HL-60/S4 (cell line): ENCODE results near the gene RHBDL1.

Experiments used
- in situ Hi-C: fragments of 300-500 bp; cut with MboI; formaldehyde crosslinking; loops from 2 replicates; pipeline ENCODE4 v1.14.3; 2022; ENCODE audit warnings: low sequenced_read_pairs

The RHBDL1 gene

DNA sequence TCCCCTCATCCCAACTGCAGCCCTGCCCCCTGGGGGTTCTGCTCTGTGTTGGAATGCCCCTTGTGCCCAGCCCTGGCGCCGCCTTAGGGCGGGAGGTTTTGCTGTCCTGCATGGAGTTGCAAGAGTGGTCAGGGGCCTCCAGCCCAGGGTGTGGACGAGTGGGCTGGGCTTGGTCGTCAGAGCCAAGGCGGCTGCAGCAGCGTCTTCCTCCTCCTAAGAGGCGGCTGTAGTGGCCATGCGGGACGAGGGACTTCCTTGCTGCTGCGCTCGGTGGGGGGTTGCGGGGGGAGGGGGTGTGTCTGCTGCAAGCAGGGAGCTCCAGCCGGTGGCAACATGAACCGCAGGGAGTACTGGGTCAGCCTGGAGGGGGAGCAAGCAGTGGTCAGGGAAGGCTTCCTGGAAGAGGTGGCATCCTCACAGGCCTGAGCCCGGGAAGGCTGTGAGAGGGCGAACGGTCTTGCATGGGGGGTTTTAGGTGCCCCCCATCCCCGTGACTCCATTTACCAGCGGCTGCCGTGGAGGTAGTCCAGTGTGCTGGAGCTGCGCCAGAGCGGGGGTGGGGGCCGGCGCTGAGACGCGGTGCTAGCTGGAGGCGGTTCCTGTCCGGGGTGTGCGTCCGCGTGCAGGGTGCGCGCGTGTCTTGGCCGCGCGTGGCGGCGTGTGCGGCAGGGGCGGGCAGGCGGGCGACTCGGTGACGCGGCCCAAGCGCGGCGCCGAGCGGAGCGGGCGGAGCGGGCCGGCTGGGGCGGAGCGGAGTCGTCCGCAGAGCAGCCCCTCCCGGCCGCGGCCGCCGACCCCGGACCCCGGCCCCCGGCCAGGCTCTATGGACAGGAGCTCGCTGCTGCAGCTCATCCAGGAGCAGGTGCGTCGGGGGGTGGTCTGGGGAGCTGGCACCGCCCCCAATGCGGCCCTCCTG lies at the start of gene RHBDL1:
Gene RHBDL1, plus strand, starts transcription at position 704 of the 916 bp plus-strand sequence. Its CDS starts 120 bp downstream, at position 824.
- in situ Hi-C loops = no loop called here

DNA sequence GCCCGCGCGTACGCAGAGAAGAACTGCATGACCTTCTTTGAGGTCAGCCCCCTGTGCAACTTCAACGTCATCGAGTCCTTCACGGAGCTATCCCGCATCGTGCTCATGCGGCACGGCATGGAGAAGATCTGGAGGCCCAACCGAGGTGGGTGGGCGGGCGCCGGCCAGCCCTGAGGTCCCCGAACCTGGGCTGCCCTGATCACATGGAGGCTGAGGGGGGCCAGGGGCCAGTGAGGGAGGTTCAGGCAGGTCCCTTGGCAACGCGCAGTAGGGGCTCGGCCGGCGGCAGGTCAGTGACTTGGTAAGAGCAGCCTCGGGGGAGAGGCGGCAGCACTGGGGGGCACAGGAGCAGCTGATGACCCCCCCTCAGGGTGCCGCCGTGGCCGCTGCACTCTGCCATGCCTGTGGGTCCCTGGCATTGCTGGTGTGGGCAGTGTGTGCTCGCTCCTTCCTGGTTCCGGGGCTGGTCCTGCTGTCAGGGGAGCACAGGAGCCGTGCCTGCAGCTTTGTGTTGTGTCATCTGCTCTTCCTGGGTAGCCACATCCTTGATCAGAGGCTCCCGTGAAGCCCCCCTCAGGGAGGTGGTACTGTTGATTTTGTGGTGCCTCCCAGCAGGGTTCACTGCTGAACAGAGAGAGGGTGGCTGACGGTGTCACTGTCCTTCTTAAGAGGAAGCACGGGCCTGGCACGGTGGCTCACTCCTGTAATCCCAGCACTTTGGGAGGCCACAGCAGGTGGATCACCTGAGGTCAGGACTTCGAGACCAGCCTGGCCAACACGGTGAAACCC lies 49.3 kb upstream of the RHBDL1 start:
- in situ Hi-C loops = no loop called here

DNA sequence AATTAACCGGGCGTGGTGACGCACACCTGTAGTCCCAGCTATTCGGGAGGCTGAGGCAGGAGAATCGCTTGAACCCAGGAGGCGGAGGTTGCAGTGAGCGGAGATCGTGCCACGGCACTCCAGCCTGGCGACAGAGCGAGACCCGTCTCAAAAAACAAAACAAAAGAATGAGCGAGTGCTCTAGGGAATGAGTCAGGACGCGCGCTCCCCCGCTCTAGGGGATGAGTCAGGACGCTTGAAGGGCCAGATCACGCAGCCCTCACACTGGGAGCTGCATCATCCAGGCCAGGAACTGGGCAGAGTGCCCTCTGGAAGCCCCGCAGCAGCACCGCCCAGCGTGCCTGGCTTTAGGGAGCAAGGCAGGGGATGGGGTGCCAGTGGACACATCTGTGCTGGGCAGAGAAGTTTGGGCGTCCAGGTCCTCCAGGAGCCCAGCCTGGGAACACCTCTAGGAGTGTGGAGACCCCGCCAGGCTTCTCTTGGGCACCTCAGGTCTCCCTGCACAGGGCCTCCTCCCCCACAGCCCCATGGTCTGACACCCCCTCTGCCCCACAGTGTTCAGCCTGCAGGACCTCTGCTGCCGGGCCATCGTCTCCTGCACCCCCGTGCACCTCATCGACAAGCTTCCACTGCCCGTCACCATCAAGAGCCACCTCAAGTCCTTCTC lies 48.6 kb upstream of the RHBDL1 start:
- in situ Hi-C loops = no loop called here

DNA sequence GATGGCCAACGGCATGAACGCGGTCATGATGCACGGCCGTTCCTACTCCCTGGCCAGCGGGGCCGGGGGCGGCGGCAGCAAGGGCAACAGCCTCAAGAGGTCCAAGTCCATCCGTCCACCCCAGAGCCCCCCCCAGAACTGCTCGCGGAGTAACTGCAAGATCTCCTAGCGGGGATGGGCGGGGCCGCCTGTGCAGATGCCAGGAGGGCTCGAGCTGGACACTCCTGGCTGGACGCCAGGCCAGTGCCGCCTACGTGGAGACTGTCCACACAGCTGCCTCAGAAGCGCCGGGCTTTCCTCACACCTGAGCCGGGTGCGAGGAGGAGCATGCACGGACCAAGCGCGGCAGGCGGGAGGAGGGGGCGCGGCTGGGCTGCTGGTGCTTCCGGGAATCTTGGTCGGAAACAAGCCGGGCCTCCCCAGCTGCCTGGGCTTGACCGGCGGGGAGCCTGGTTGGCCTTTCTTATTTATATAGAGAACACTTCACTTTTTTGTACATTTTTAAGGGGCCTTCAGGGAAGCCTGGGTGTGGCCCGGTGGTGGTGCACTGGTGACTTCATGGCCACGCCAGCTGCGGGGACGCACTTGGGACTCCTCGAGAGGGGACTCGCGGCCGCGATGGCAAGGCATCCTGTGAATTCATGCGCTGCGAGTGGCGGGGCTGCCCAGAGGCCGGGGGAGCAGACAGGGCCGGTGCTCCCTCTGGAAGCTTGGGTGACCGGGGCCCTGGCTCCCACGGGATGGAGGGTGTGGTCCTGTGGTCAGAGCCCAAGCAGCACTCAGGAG lies 47.8 kb upstream of the RHBDL1 start:
- in situ Hi-C loops = no loop called here

DNA sequence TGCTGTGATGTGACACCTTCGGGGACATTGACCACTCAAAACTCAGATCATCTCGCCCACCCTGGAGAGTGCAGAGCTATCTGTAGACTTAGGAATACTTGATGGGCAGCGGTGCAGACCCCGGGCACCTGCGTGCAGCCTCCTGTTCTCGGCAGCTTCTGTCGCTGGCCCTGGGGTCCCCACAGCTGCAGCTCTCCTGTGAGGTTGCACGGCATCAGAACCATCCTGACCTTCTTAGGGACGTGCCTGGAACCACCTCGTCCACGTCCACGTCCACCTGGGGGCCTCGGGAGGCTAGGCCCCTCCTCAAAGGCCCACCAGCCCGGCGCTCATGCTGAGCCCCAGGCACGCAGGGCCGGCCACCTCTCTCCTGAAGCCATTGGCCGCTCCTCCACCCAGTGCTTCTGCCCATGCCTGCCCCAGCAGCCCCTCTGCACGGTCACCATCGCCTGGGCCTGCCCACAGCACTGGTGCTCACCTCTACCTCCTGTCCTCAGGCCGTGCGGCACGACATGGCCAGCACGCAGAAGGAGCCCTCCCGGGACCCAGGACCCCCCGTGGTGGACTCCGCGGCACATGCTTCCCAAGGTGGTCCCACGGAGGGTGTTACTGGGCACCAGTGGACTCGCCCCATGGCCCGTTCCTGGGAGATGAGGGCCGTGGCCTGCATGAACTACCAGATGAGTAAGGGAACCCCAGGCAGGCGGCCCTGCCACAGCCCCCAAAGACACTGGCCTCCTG lies 47.0 kb upstream of the RHBDL1 start:
- in situ Hi-C loops = no loop called here

DNA sequence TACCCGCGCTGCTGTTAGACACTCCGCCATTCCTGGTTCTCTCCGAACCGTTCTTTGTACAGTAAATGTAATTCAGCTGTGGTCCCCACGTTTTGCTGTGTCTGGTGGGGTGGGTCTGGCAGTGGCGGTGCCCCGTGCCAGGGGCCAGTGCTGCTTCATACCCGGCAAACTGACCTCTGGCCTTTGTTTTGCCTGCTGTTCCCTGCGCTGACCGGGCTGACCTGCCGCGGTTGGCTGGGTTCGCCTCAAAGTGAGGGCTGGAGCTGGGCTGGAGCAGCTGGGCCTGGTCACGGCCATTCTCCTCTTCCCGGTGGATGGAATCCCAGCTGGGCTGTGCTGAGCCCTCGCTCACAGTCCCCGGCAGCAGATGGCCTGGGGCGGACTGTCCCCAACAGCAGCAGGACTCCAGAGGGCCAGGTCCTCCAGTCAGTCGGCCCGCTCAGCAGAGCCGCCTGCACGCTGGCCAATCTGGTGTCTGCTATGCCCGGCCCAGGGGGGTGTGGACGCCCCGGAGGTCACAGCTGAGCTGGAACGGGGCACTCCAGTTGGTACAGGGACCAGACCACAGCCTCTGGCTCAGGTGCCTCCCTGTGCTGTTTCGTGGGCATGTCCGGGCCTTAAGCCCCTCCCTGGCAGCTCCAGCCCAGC lies 46.2 kb upstream of the RHBDL1 start:
- in situ Hi-C loops = no loop called here

DNA sequence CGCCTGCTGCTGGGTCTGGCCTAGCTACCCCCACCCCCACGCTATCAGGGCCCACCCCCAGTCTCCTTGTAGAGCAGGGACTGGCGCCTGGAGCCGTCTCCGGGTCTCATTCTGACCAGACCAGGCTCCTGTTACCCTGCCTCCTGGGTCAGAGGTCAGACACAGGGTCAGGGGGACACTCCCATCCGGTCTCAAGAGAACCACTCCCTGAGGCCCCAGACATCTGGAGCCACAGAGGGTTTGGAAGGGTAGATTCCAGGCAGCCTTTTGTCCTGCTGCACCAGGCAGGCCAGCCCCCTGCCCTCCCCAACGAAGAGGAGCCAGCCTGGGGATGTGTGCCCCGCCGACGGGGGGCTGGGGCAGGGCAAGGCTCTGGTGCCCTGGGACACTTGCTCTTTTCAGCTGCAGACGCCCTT lies 45.6 kb upstream of the RHBDL1 start:
- in situ Hi-C loops = no loop called here

DNA sequence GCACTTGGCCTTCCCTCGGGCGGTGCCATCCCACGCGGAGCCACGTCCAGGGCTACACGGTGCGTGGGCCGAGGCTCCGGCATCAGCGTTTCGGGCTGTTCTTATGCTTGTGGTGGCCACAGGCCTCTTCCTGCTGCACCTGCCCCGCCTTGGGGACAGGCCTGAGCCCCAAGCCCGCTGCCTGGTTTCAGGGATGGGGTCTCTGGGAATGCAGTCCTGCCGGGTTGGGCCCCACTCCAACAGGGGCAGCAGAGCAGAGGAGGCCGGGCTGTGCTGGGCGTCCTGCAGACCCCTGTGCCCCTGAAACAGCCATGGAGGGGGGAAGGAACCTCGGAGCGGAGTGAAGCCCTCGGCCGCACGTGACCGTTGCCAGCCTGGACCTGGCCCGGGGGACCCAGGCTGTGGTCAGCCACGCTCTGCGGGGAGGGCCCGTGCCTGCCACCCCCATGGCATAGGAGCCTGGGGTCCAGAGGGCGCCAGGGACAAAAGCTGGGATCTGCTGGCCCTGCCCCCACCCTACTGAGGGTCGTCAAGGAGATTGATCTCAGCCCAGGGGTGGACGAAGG lies 45.1 kb upstream of the RHBDL1 start:
- in situ Hi-C loops = no loop called here

DNA sequence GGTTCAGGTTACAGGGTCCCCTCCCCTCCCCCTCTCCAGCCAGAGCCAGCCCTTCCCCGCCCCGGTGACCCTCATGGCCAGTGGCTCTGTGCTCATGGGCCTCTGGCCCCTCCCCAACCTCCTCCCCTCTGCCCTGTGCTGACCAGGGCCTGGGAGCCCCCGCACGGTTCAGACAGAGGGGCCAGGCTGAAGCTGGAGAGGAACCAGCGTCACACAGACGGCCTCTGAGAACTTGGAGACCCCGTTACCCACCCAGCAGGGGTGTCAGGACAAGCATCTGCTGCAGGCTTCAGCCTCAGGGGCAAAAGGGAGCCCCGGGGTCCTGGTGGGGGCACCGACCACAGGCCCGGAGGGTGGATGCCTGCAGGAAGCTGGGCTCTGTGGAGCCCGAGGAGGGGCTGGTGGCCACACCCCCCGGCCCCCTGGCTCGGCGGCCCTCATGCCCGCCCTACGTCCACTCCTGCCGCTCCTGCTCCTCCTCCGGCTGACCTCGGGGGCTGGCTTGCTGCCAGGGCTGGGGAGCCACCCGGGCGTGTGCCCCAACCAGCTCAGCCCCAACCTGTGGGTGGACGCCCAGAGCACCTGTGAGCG lies 44.6 kb upstream of the RHBDL1 start, which contains the start of gene WFIKKN1:
Gene WFIKKN1, plus strand, starts transcription at position 171 of the 591 bp plus-strand sequence. Its CDS starts 269 bp downstream, at position 440.
- in situ Hi-C loops = no loop called here

DNA sequence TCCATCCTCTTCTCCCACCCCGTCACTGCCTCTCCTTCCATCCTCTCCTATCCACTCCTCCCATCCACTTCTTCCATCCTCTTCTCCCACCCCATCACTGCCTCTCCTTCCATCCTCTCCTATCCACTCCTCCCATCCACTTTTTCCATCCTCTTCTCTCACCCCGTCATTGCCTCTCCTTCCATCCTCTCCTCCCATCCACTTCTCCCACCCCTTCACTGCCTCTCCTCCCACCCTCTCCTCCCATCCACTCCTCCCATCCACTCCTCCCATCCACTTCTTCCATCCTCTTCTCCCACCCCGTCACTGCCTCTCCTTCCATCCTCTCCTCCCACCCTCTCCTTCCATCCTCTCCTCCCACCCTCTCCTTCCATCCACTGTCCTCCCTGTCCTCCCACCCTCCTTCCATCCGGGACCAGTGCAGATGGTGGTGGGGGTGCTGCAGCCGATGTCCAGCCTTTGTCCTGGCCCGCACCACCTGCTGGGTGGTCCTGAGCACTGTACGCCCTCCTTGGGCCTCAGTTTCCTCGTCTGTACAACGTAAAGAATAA lies 43.6 kb upstream of the RHBDL1 start:
- in situ Hi-C loops = no loop called here

DNA sequence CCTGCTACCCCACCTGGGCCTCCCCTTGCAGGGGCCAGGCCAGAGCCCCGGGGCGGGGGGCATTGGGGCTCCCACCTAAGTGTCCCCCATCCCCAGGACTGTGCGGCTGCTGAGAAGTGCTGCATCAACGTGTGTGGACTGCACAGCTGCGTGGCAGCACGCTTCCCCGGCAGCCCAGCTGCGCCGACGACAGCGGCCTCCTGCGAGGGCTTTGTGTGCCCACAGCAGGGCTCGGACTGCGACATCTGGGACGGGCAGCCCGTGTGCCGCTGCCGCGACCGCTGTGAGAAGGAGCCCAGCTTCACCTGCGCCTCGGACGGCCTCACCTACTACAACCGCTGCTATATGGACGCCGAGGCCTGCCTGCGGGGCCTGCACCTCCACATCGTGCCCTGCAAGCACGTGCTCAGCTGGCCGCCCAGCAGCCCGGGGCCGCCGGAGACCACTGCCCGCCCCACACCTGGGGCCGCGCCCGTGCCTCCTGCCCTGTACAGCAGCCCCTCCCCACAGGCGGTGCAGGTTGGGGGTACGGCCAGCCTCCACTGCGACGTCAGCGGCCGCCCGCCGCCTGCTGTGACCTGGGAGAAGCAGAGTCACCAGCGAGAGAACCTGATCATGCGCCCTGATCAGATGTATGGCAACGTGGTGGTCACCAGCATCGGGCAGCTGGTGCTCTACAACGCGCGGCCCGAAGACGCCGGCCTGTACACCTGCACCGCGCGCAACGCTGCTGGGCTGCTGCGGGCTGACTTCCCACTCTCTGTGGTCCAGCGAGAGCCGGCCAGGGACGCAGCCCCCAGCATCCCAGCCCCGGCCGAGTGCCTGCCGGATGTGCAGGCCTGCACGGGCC lies 42.8 kb upstream of the RHBDL1 start:
- in situ Hi-C loops = no loop called here

DNA sequence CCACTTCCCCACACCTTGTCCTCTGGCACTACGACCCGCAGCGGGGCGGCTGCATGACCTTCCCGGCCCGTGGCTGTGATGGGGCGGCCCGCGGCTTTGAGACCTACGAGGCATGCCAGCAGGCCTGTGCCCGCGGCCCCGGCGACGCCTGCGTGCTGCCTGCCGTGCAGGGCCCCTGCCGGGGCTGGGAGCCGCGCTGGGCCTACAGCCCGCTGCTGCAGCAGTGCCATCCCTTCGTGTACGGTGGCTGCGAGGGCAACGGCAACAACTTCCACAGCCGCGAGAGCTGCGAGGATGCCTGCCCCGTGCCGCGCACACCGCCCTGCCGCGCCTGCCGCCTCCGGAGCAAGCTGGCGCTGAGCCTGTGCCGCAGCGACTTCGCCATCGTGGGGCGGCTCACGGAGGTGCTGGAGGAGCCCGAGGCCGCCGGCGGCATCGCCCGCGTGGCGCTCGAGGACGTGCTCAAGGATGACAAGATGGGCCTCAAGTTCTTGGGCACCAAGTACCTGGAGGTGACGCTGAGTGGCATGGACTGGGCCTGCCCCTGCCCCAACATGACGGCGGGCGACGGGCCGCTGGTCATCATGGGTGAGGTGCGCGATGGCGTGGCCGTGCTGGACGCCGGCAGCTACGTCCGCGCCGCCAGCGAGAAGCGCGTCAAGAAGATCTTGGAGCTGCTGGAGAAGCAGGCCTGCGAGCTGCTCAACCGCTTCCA lies 42.0 kb upstream of the RHBDL1 start:
- in situ Hi-C loops = no loop called here

DNA sequence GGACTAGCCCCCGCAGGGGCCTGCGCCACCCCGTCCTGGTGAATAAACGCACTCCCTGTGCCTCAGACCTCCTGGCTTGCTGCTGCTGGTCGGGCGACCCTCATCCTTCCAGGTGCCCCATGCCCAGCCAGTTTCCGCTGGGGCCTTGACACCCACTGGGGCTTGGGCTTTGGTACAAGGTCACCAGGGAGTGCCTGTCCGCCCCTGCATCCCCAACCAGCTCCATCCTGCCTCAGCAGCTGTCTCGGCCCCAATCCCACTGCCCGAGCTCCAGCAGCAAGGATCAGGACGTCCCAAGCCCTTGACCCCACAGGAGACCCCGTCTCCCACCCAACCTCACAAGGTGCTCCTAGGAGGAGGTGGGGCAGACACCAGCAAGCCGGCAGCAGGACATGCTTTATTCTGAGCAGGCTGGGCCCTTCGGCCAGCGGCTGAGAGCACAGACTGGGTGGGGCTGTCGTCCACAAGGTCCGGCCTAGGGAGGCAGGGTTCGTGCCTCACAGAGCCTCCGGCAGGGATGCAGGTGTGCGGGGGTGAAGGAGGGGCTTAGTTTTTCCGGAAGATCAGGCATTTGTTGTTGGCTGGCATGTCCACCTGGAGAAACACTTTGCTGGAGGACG lies 41.3 kb upstream of the RHBDL1 start:
- in situ Hi-C loops = no loop called here

DNA sequence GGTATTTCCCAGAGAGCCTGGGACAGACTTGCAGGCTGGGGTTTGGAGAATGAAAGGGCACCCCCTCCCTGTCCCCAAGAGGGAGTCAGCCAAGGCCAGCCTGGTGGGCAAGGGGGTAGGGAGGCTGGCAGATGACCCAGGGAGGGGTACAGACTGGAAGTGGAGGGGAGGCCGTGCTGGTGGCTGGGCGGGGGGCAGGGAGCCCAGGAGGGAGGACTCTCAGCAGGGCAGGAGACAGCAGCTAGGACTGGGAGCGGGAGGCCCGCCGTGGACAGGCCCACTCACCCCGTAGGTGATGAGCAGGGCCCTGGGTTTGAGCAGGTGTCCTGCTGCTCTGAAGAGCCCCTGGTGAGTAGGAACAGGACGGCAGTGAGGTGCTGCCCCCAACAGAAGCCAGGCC lies 40.5 kb upstream of the RHBDL1 start:
- in situ Hi-C loops = no loop called here

DNA sequence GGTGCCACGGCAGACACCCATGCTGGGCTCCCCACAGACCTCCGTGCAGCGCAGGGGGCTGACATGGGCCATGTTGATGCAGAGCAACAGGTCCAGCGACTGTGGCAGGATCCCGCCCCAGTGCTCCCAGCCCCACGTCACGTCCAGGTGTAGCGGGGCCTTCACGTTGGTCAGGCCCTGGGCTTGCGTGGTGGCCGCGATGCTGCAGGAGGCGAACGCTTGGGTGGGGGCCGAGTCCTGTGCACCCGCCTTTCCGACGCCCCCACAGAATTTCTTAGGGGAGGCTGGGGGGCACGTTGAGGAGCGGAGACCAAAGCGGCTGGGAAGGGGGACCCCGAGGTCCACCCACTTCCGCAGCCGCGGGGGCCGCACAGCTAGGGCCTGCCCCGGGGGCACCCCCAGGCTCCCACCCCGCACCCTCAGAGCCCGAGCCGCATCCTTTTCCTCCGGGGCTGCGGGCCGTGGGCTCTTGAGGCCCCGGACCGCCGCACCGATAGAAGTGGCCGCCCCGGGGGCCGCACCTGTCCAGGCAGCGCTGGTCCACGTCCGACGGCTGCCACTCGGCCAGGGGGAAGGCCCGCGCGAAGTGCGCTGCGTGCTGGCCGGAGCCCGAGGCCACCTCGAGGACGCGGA lies 39.8 kb upstream of the RHBDL1 start:
- in situ Hi-C loops = no loop called here
